Motor neuron (in vitro differentiated cells): ENCODE measurements around the gene ZFYVE21. TPM values are rescaled to one million over a fixed set of nuclear protein-coding genes. Genes with fewer than 3 reads are reported as not detected.
A peak's percentile ranks its signal among the peaks of the same experiment; 100 is the strongest.

Experiments
- ATAC-seq, 8 experiments: fragments of 200-7000 bp; cut with Tn5 transposase; replicated peaks in 6 of 8; 2 replicates each; pipeline ENCODE4 v1.8.0; 2021; ENCODE audit warnings: mild to moderate bottlenecking in 8 of 8, moderate library complexity in 8 of 8
- H3K27ac ChIP-seq, 2 donors: fragments of 250-450 bp; sonication (Bioruptor Pico); 2 replicates each; pipeline ENCODE4 v1.9.0; 2021; ENCODE audit warnings: antibody characterized with exemption in 2 of 2, mild to moderate bottlenecking in 2 of 2, moderate library complexity in 1 of 2
- H3K4me1 ChIP-seq, 2 donors: fragments of 250-450 bp; sonication (Bioruptor Pico); replicated peaks in 1 of 2; 2 replicates each; pipeline ENCODE4 v1.6.1; 2021; ENCODE audit warnings: antibody characterized with exemption in 2 of 2, mild to moderate bottlenecking in 2 of 2, moderate library complexity in 1 of 2
- H3K4me3 ChIP-seq, 5 donors: fragments of 250-450 bp; sonication (Bioruptor Pico); 2 replicates each; pipeline ENCODE4 v1.9.0; 2021; ENCODE audit warnings: antibody characterized with exemption in 5 of 5, mild to moderate bottlenecking in 5 of 5, moderate library complexity in 4 of 5
- WGBS, 10 experiments: fragments of 450-650 bp; shearing (Covaris generic); methylation state at CpG; one replicate each; pipeline ENCODE4 v1.0.0; 2022; 5-methylcytosine and 5-hydroxymethylcytosine counted together
- in situ Hi-C, 9 experiments: fragments of 400-800 bp; cut with MboI; loops; one replicate each; pipeline ENCODE4 v1.15.0; 2021; ENCODE audit warnings: low sequenced_read_pairs in 9 of 9, low pct_unique_long_range_greater_than_20kb in 2 of 9; ENCODE audit not compliant: unreplicated experiment in 9 of 9
- total RNA-seq, 8 experiments: library from RNA; unstranded; fragments of 300-600 nt; gene quantifications; 2 replicates each; pipeline versions ENCODE4 v1.2.3 to v1.2.4, GENCODE V29; 2022

The ZFYVE21 gene
- total RNA-seq, 8 experiments from 2014 or later: 18.3 to 41.8 (median 29.6) TPM

DNA sequence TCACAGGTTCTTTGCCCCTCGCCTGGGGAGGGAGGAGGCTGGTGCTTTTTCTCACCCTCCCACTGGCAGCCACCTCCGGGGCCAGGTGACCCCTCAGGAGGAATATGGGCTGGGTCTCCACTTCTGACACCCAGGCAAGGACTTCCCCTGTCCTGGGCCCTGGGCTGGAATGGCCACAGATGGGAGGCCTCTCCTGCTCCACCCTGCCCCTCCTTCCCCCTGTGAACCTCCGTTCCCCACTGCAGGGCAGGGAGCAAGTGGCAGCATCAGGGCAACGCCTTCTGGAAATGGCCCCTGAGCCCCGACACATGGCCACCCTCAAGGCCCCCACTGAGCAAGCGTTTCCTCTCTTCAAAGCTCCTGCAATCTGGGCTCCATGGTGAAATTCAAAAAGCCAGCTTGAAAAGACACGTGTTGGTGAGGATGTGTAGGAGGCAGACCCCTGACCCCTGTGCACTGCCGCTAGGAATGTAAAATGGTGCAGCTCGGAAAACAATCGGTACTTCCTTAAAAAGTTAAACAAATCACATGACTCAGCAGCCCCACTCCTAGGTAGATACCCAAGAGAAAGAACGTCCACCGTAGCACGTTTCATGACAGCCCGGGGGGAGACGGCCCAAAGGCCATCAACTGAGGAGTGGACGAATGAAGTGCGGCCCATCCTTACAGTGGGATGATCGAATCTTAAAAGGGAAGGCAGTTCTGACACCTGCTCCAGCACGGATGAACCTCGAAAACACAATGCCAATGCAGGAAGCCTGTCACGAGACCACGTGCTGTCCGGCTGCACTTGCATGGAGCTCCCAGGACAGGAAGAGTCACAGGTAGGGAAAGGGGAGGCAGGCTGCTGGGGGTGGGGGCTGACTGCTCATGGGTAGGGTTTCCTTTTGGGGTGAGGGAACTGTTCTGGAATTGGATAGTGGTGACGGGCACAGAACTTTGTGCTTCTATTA, 11.9 kb upstream of the ZFYVE21 start:
- H3K27ac ChIP-seq: no peak overlapping the region
- in situ Hi-C loops: no loop called here
- 20 to 100% (median 80%) methylated on average over 1 to 11 of the region's 24 CpGs; no CpG with 5 or more reads in 3 of the 10 experiments for WGBS, 10 experiments

DNA sequence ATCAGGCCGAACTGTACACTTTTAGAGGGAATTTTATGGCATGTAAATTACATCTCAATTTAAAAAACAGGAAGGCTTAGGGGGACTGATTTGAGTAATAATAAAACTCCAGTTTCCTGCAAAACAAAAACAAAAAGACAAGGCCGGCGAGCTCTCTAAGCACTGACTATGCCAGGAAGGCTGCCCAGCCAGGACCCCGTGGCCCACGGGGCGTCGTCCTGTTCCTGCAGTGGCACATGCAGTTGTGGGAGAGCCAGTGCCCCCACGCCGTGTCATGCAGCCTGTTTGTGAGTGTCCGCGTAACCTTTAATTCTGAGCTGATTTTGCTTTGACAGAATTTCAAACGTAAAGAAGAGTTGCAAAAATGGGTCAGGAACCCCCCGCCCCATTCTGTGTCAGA, 10.9 kb upstream of the ZFYVE21 start:
- Histone ChIP-seq H3K4me3 (no peak overlapping the region), H3K27ac (no peak overlapping the region), H3K4me1 (no peaks in the 10 kb centered on the region)
- in situ Hi-C loops: no loop called here
- 92 to 100% (median 93%) methylated on average over 1 to 10 of the region's 13 CpGs; no CpG with 5 or more reads in 3 of the 10 experiments for WGBS, 10 experiments
- ATAC-seq: no peak

More for the DNA sequence above, 11.9 kb upstream of the ZFYVE21 start:
- no peak for ATAC-seq
- Histone ChIP-seq H3K4me1 (no peaks in the 10 kb centered on the region), H3K4me3 (no peak overlapping the region)

DNA sequence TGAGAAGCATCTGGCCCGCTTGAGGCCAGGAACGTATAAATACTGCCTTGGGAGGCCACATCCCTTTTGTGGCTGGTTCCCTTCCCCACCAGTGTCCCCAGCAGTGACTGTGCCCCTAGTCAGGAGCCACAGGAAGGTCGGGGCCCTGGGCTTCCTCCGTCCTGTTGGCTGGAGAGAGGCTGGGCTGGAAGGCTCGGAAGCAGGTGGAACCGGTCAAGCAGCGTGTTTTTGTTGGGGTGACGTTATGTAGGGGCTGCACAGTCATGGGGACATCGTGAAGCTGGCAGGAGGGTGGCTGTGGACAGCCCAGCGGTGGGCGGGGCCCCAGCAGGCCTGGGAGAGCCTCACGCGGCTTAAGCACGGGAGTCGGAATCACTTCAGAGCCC, 10.5 kb upstream of the ZFYVE21 start:
- H3K4me3 ChIP-seq: no peak overlapping the region
- in situ Hi-C loops: no loop called here
- no peaks in the 10 kb centered on the region for H3K4me1 ChIP-seq
- H3K27ac ChIP-seq: no peak overlapping the region
- WGBS, 10 experiments: 100% methylated on average over 1 of the region's 15 CpGs; no CpG with 5 or more reads in 8 of the 10 experiments
- peak in 5 of 8 experiments; percentile 18 to 84 (median 67) for ATAC-seq

DNA sequence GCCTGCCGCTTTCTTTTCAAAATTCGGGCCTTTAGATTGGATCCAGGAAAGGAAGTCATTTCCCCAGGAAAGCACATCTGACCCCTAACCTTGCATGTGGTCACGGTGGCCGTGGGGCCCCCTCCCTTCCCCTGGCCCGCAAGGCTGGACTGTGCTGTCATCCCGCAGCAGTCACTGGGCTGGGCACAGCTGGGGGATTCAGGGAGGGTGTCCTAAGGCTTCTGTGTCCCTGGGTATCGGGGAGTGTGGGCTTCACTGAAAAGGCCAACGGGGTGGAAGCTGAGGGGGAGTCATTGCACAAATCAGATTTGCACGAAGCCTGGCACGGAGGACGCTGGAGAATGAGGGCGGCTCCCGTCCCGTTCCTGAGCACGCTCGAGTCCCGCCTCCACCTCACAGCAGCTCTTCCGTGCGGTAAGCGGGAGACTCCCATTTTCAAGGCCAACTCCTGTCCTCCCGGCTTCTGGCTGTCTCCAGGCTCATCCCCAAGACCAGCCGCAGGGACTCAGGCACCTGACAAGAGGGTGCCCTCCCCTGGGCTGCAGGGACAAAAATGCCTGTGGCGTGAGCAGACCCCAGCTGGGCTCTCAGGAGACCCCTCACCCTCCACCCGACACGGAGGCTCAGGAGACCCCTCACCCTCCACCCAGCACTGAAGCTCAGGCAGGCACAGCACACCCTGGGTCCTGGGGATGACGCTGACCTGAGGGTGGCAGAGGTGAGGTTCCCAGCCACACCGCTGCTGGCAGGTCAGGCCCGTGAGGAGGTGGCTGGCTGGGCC, 9.9 kb upstream of the ZFYVE21 start:
- H3K4me3 ChIP-seq: no peak overlapping the region
- WGBS, 10 experiments: 80 to 100% (median 90%) methylated on average over 1 to 4 of the region's 28 CpGs; no CpG with 5 or more reads in 7 of the 10 experiments
- peak overlapping the region in 1 of 2 donors; percentile 23 for H3K27ac ChIP-seq
- in situ Hi-C loops: no loop called here
- ATAC-seq: peak in 5 of 8 experiments; percentile 5 to 66 (median 50)
- H3K4me1 ChIP-seq: no peaks in the 10 kb centered on the region

DNA sequence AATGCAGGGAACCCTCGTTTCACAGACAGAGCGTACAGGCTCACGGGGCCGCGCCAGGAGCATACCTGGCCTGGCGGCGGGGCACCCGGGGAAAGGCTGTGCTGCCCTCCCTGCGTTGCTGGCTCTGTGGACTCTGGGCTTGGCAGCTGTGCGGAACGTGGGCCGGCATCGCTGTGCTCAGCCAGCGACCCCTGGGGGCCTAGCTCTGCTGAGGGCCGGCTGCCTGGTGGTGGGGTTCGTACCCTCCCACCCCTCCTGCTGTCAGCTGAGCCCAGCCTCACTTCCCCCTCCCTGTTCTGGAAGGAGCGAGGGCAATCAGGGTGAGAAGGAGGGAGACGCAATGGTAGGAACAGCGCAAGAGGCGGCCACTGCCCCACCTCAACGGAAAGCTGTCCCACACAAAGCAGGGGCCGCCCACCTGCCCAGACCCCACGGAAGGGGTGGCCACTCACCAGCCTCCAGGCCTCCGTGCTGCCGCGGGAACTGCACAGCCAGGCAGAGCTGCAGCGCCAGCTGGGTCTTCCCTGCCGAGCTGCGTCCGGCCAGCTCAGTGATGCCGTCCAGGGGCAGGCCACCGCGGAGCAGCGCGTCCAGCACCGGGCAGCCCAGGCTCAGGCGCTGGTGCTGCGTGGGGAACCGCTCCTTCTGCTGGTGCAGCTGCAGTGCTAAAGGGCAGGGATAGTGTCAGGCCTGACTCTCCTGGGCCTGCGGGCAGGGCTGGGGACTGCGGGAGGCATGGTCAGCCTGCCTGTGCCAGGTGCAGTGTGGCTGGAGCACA, 8.9 kb upstream of the ZFYVE21 start:
- no peak for ATAC-seq
- H3K4me3 ChIP-seq: no peak overlapping the region
- H3K4me1 ChIP-seq: peaks cover 0 to 7% of the 10 kb centered on the region in 2 donors
- WGBS, 10 experiments: 80 to 100% (median 97%) methylated on average over 1 to 9 of the region's 41 CpGs; no CpG with 5 or more reads in 4 of the 10 experiments
- in situ Hi-C loops: no loop called here
- H3K27ac ChIP-seq: no peak overlapping the region

DNA sequence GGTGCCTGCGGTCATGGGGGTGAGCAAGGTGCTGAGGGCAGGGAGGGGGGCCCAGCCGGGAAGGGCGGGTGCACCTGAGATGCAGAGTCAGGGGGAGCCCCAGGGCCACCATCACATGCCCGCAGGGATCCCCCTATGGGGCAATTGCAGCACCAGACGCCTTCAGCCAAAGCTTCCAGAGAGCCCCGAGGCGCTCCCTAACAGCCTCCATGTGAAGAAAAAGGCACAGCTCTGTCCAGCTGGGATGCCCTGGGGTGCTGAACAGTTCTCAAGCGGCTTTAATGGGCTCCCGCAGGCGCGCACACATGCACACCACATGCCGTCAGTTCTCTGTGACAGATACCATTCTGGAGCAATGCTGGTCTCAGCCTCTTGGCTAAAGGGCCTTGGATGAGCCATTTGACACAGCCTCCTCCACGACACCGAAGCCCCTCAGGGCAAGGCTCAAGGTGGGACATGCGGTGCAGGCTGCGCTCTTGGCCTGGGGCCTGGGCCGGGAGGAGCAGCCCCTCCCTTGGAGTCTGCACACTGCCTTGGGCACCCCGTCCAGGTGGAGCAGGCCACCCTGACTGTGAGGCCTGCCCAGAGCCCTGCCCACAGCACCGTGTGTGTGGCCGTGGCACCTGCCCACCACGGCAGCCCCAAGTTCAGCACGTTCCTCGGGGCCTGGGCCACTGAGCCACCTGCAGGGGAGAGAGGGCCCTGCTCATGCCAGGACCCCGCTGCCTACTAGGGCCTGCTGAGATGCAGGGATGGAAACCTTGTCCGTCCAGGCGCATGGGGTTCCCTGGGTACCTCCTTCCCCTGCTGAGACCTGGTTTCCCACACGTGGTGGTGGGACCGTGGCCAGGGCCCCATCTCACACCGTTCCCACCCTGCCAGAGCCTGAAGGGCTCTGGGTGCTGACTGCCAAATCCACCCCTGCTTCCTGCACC, 8.0 kb upstream of the ZFYVE21 start:
- Histone ChIP-seq H3K4me1 (peaks cover 0 to 7% of the 10 kb centered on the region in 2 donors), H3K27ac (no peak overlapping the region), H3K4me3 (no peak overlapping the region)
- peak in 1 of 8 experiments; percentile 45 for ATAC-seq
- in situ Hi-C loops: no loop called here
- WGBS, 10 experiments: 51 to 100% (median 100%) methylated on average over 1 to 5 of the region's 29 CpGs; no CpG with 5 or more reads in 6 of the 10 experiments

DNA sequence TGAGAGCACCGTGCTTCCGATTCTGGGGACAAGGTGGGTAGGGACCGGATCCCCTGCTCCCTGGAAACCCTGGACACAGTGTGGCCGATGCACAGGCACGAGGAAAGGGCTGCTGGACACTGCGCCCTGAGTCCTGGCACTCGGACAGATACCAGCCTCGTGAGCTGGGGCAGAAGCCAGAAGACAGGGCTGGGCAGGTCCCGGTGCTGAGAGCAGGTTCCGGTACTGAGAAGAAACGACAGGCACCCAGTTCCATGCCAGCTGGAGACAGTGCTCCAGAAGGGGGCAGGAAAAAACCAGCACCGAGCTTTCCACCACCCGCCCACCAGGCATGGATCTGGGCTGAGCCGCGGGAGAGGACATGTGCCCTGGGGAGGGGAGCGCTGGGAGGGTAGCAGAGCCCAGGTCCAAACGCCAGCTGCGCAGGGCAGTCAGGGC, 6.8 kb upstream of the ZFYVE21 start:
- in situ Hi-C loops: no loop called here
- Histone ChIP-seq H3K27ac (no peak overlapping the region), H3K4me1 (peaks cover 0 to 7% of the 10 kb centered on the region in 2 donors), H3K4me3 (no peak overlapping the region)
- WGBS, 10 experiments: 67 to 100% (median 91%) methylated on average over 1 to 11 of the region's 18 CpGs; no CpG with 5 or more reads in 4 of the 10 experiments
- ATAC-seq: no peak

DNA sequence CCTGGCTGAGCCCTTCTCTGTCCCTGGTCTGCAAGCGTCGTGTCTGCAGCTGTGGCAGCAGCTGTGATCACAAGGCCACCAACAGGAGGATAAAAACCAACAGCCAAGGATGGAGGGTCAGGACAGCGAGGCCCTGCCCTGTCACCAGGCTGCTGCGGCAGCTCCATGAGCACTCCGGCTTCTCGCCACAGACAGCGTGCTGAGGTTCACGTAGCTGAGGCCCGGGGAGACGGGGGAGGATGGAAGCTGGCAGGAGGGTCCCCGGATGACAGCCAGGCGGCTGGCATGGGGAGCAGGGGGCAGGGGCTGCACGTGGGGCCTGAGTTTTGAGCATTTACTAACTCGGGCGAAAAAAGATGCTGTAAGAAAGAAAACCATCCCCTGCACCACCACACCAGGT, 5.8 kb upstream of the ZFYVE21 start:
- Histone ChIP-seq H3K27ac (no peak overlapping the region), H3K4me1 (peaks cover 4 to 10% of the 10 kb centered on the region in 2 donors), H3K4me3 (no peak overlapping the region)
- no peak for ATAC-seq
- in situ Hi-C loops: no loop called here
- WGBS, 10 experiments: 75 to 90% methylated on average over 2 to 4 of the region's 15 CpGs; no CpG with 5 or more reads in 8 of the 10 experiments

DNA sequence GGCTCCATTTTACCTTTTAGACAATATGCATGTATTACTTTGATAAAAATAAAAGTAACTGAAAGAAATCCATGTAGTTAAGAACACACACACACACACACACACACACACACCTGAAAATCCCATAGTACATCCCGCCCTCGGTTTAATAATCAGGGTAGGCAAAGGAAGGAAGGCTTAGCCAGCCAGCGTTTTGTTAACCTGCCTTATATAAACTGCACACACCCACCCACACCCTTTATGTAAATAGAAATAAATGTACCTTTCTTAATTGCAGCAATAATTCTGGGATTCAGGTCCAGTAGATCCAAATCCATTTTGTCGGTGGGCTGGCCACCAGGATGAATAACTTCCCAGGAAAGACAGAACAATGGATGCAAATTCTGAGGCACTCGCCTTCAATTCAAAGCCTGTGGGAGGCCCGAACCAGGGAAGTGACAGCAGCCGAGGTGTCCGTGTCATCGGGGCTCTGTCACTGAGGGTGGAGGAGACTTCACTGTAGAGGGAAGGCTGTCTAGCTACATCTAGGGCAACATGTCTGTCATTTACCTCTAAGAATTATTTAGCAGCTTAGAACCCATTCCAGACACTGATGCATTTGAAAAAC, 4.7 kb upstream of the ZFYVE21 start:
- H3K4me3 ChIP-seq: no peak overlapping the region
- in situ Hi-C loops: no loop called here
- H3K4me1 ChIP-seq: peaks cover 4 to 10% of the 10 kb centered on the region in 2 donors
- WGBS, 10 experiments: 23 to 100% (median 40%) methylated on average over 1 to 8 of the region's 9 CpGs; no CpG with 5 or more reads in 3 of the 10 experiments
- ATAC-seq: no peak
- no peak overlapping the region for H3K27ac ChIP-seq

DNA sequence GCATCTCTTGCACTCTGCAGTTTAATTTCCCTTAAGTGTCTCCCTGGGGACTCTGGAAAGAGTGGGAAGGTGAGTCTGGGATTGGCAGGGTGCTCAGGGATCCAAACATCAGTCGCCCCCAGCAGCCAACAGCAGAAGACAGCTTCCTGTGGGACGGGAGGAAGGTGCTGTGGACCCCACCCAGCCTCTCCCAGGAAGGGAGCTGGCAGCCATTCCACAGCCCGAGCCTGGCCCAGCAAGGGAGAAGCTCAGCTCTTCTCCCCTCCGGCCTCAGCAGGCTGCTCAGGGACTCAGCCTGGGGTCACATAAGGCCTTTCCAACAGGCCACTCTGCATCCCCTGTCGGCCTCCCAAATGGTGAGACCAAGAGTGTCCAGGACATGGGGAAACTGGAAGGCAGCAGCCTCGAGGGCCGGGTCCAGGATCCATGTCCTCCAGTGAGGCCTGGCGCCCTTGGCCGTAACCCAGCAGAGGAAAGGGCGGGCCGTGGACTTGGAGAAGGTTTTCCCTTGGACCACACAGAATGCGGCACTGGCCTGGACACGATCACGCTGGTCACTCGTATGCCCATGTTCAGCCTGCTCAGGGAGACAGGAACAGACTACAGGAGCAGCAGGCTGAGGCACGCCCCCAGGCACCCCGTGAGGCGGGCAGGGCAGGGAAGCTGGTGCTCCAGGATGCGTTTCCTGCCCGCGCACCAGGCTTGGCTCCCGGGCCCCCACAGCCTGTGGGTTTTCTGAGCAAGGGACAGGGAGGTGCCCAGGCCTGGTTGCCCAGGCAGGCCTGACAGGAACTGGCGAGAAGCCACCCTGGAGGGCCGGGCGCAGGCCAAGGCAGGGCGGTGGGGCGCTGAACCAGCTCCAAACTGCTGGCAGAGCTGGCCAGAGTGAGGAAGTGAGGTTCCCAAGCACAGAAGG, 3.8 kb upstream of the ZFYVE21 start:
- WGBS, 10 experiments: 18 to 100% (median 70%) methylated on average over 1 to 12 of the region's 27 CpGs; no CpG with 5 or more reads in 1 of the 10 experiments
- ATAC-seq: peak in 1 of 8 experiments; percentile 0
- no peak overlapping the region for H3K27ac ChIP-seq

More for the DNA sequence above, 3.8 kb upstream of the ZFYVE21 start:
- H3K4me3 ChIP-seq: no peak overlapping the region
- peaks cover 6 to 11% of the 10 kb centered on the region in 2 donors for H3K4me1 ChIP-seq
- in situ Hi-C loops: no loop called here
